Kidney (tissue), 14 donors: ENCODE measurements around the gene QPRT. TPM values are rescaled to one million over a fixed set of nuclear protein-coding genes. Genes with fewer than 3 reads are reported as not detected.
A peak's percentile ranks its signal among the peaks of the same experiment; 100 is the strongest.

Experiments
- DNase-seq, 5 donors: peaks; one replicate each; pipeline ENCODE4 v3.0.0-alpha.2; 2013 to 2020
- FAIRE-seq: peaks from 2 replicates; lab custom pipeline; 2012; peaks lifted over from hg19 to GRCh38; lab: Jason Lieb, UNC
- H3K27ac ChIP-seq, 2 donors: one replicate each; pipeline ENCODE4 v1.7.0; 2013; ENCODE audit warnings: low read depth in 2 of 2, low read length in 2 of 2, inconsistent platforms in 1 of 2
- H3K27me3 ChIP-seq: one replicate; pipeline ENCODE4 v1.7.1; 2013; ENCODE audit warnings: low read length, inconsistent platforms; ENCODE audit not compliant: control insufficient read depth, insufficient read depth
- H3K36me3 ChIP-seq, 3 donors: one replicate each; pipeline versions ENCODE4 v1.7.0 to v1.7.1; 2013; ENCODE audit warnings: low read length in 3 of 3, control low read depth in 1 of 3, inconsistent platforms in 1 of 3; ENCODE audit not compliant: insufficient read depth in 3 of 3, control insufficient read depth in 2 of 3
- H3K4me1 ChIP-seq, 3 donors: one replicate each; pipeline versions ENCODE4 v1.7.0 to v1.7.1; 2013; ENCODE audit warnings: low read length in 3 of 3, inconsistent platforms in 1 of 3, low read depth in 1 of 3; ENCODE audit not compliant: control insufficient read depth in 2 of 3, insufficient read depth in 2 of 3
- H3K4me3 ChIP-seq, 3 donors: one replicate each; pipeline versions ENCODE4 v1.7.0 to v1.8.1; 2013; ENCODE audit warnings: low read length in 3 of 3, control low read depth in 1 of 3, inconsistent platforms in 1 of 3
- H3K9ac ChIP-seq, 3 donors: one replicate each; pipeline versions ENCODE4 v1.7.0 to v1.7.1; 2013; ENCODE audit warnings: low read length in 3 of 3, control low read depth in 1 of 3, inconsistent platforms in 1 of 3
- H3K9me3 ChIP-seq, 3 donors: one replicate each; pipeline versions ENCODE4 v1.7.0 to v1.7.1; 2013; ENCODE audit warnings: low read length in 3 of 3, control low read depth in 1 of 3, inconsistent platforms in 1 of 3; ENCODE audit not compliant: control insufficient read depth in 2 of 3, insufficient read depth in 1 of 3
- intact Hi-C: fragments of 100-400 bp; cut with DNase I; formaldehyde crosslinking; loops from one replicate; pipeline ENCODE4 v1.11.1; 2022
- polyA plus RNA-seq: library from polyadenylated mRNA; stranded (reverse); fragments of 350-450 nt; fragmentation: Illumina TruSeq; extraction: RNeasy Lipid Tissue Mini Kit (QIAGEN cat#74804); gene quantifications from one replicate; pipeline ENCODE4 v1.2.3, GENCODE V29; 2014; ENCODE audit warnings: low read depth, low replicate concordance; ENCODE audit not compliant: insufficient read depth
- total RNA-seq: library from RNA; stranded (reverse); fragmentation: NEBNext Ultra II Directional; extraction: Animal tissue kit (Norgen Biotek cat#: 25700); gene quantifications from one replicate; pipeline ENCODE4 v1.2.1, GENCODE V29; 2021
- TF ChIP-seq, protein P1 (sequence below): IDR thresholded peaks from 3 replicates; pipeline ENCODE4 v1.5.1; 2012; ENCODE audit warnings: mild to moderate bottlenecking, moderate library complexity, borderline replicate concordance; ENCODE audit not compliant: insufficient read depth; ENCODE audit errors: extremely low read depth
- donor health status: control.
- donor health status: control.
- donor health status: control.
- donor health status: control.
- donor health status: control.
- donor health status: DM: yes; HTN: yes; CAD: no.
- donor health status: Normal renal cell carcinoma (clear cell type).

QPRT gene
- total and polyA plus RNA-seq, 2 donors from 2014 or later: 13.9 to 168 TPM

DNA sequence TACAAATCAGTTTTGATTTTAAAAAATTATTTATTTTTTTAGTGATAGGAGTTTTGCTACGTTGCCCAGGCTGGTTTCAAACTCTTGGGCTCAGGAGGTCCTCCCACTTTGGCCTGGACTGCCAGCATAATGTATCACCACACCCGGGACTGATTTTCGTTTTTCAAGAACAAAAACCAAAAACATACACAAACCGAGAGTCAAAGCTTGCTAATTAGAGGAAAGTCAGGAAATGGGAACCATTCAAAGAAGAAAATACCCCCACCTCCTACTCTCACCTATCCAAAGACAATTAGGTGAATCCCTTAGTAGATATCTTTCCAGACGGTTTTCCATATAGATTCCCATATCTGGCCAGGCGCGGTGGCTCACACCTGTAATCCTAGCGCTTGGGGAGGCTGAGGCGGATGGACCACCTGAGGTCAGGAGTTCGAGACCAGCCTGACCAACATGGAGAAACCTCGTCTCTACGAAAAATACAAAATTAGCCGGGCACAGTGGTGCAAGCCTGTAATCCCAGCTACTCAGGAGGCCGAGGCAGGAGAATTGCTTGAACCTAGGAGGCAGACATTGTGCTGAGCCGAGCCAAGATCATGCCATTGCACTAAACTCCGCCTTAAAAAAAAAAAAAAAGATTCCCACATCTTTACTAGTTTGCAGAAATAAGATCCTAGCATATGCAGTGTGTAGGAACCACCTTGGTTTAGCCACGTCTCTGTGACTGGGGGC lies 16.8 kb upstream of the QPRT start:
- no peak overlapping the region for H3K4me3 ChIP-seq
- FAIRE-seq (no peak), DNase-seq (no peak)
- no peak overlapping the region for H3K27ac ChIP-seq
- H3K4me1 ChIP-seq: peaks cover 0 to 5% (median 0%) of the 10 kb centered on the region in 3 donors
- no peaks in the 10 kb centered on the region for H3K27me3 ChIP-seq
- no peak overlapping the region for H3K9ac ChIP-seq
- no peaks in the 10 kb centered on the region for H3K36me3 ChIP-seq
- TF ChIP-seq, protein P1, sequence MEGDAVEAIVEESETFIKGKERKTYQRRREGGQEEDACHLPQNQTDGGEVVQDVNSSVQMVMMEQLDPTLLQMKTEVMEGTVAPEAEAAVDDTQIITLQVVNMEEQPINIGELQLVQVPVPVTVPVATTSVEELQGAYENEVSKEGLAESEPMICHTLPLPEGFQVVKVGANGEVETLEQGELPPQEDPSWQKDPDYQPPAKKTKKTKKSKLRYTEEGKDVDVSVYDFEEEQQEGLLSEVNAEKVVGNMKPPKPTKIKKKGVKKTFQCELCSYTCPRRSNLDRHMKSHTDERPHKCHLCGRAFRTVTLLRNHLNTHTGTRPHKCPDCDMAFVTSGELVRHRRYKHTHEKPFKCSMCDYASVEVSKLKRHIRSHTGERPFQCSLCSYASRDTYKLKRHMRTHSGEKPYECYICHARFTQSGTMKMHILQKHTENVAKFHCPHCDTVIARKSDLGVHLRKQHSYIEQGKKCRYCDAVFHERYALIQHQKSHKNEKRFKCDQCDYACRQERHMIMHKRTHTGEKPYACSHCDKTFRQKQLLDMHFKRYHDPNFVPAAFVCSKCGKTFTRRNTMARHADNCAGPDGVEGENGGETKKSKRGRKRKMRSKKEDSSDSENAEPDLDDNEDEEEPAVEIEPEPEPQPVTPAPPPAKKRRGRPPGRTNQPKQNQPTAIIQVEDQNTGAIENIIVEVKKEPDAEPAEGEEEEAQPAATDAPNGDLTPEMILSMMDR: no peak
- intact Hi-C loops: no loop called here
- H3K9me3 ChIP-seq: no peaks in the 10 kb centered on the region

DNA sequence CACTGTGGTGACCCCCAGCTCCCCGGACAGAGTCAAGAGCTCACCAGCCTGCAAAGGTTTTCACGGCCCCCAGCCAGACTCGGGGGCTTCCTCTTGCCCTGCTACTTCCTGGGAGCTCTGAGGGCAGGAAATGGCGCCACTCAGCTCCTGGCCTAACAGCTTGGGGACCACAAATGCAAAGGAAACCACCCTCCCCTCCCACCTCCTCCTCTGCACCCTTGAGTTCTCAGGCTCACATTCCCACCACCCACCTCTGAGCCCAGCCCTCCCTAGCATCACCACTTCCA lies 16.3 kb upstream of the QPRT start:
- H3K4me3 ChIP-seq: no peak overlapping the region
- DNase-seq (no peak), FAIRE-seq (no peak)
- no peak overlapping the region for H3K27ac ChIP-seq
- TF ChIP-seq, protein P1: no peak
- H3K4me1 ChIP-seq: peaks cover 0 to 5% (median 0%) of the 10 kb centered on the region in 3 donors
- no peaks in the 10 kb centered on the region for H3K36me3 ChIP-seq
- no peaks in the 10 kb centered on the region for H3K9me3 ChIP-seq
- no peak overlapping the region for H3K9ac ChIP-seq
- H3K27me3 ChIP-seq: no peaks in the 10 kb centered on the region
- intact Hi-C loops: no loop called here

DNA sequence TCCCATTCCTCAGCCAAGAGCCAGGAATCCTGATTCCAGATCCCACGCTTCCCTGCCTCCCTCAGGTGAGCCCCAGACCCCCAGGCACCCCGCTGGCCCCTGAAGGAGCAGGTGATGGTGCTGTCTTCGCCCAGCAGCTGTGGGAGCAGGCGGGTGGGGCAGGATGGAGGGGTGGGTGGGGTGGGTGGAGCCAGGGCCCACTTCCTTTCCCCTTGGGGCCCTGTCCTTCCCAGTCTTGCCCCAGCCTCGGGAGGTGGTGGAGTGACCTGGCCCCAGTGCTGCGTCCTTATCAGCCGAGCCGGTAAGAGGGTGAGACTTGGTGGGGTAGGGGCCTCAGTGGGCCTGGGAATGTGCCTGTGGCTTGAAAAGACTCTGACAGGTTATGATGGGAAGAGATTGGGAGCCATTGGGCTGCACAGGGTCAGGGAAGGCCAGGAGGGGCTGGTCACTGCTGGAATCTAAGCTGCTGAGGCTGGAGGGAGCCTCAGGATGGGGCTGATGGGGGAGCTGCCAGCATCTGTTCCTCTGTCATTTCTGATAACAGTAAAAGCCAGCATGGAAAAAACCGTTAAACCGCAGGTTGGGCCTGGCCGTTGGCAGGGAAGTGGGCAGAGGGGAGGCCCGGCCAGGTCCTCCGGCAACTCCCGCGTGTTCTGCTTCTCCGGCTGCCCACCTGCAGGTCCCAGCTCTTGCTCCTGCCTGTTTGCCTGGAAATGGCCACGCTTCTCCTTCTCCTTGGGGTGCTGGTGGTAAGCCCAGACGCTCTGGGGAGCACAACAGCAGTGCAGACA lies 15.8 kb upstream of the QPRT start, which contains the start of gene SPN:
TSS of gene SPN (plus strand) at position 232 of the 791 bp plus-strand sequence. CDS start at position 714, 482 bp downstream.
- intact Hi-C loops: no loop called here
- Histone ChIP-seq H3K27me3 (no peaks in the 10 kb centered on the region), H3K9me3 (no peaks in the 10 kb centered on the region), H3K36me3 (no peaks in the 10 kb centered on the region), H3K9ac (no peak within 1 kb of the TSS), H3K4me3 (peak within 1 kb of the TSS in 1 of 3 donors; percentile 14), H3K4me1 (peaks cover 0 to 5% (median 0%) of the 10 kb centered on the region in 3 donors), H3K27ac (no peak within 1 kb of the TSS)
- peak in 1 of 5 donors; percentile 75 for DNase-seq
- TF ChIP-seq, protein P1: no peak
- no peak for FAIRE-seq
